ENCODE results near the gene FAM98A. TPM values are rescaled to one million over a fixed set of nuclear protein-coding genes. Genes with fewer than 3 reads are reported as not detected.
A peak's percentile ranks its signal among the peaks of the same experiment; 100 is the strongest.

FAM98A gene
- total RNA-seq, 2 experiments from 2014 or later = 20.1 to 21.6 TPM

DNA sequence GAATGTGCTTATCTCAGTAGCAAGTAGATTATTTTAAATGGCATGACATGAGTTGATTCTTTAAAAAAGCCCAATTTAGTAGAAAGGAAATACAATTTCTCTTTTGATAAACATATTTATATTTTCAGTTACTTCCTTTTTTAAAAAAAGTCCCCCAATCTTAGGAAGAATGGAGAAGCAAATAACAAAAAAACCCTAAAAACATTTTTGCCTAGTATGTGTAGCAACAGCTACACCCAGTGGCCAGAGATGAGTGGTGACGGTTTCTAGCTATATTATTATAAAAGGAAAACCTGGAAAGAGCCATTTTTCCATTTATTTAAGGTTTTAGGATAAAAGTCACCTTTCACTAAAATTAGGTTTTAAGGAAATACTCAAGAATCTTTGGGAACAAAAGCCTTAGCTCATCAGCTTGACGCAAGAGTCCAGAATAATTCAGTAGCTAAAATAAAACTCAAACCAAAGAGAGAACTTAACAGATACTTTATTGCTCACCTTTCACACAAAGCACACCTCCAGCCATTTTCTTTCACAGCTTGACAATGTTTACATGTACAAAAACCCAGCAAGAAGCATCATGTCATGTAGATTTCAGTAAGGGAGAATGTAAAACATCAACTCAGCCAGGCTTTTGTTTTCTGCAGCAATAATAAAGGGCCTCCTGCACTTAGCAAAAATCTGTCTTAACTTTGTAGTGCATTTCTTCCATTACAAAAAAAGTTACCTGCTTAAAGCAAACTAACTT lies 15.7 kb downstream of the FAM98A start:
- intact Hi-C loops (cut with DNase I, micrococcal nuclease) = loop anchor here (1.0 to 10.0 kb wide), 5 partner anchors 106 to 1031 kb away; partner anchors contain the start of gene RASGRP3 (in 1 of the 2)

GRCh38 chr2:33581872-33582271 lies 17.2 kb downstream of the FAM98A start:
- Mint-ChIP-seq H3K27me3 (no peaks in the 10 kb centered on the region), H3K27ac (peak overlapping the region; percentile 71), H3K4me3 (no peak overlapping the region), H3K4me1 (ENCODE audit: low read depth) (peaks cover 11% of the 10 kb centered on the region), H3K36me3 (ENCODE audit: low read depth) (peaks cover 37% of the 10 kb centered on the region), H3K9me3 (no peaks in the 10 kb centered on the region)
- Histone ChIP-seq H3K9me3 (ENCODE audit: control insufficient read depth in 1 of 2, insufficient read depth in 1 of 2, low read length in 2 of 2) (no peaks in the 10 kb centered on the region), H3K4me3 (ENCODE audit: low read length) (no peak overlapping the region), H3K27me3 (ENCODE audit: control insufficient read depth in 1 of 2, insufficient read depth in 2 of 2, low read length in 2 of 2) (no peaks in the 10 kb centered on the region), H3K27ac (ENCODE audit: low read depth in 1 of 2, low read length in 2 of 2) (no peak overlapping the region), H3K36me3 (ENCODE audit: insufficient read depth, low read length) (peaks cover 26% of the 10 kb centered on the region), H3K4me1 (ENCODE audit: insufficient read depth, low read length) (no peaks in the 10 kb centered on the region)
- ChIA-PET CTCF (no interaction called here), POLR2A (interaction anchor here (2.8 kb wide), 1 partner anchor 106 kb away, joined by 17 read pairs; the partner anchor contains the start of gene RASGRP3)
- intact Hi-C loops (cut with DNase I, micrococcal nuclease) = loop anchor here (5.0 to 10.0 kb wide), 3 partner anchors 105 to 1030 kb away; partner anchors contain the start of gene RASGRP3 (in 1 of the 2)
- no peak for DNase-seq
- TF ChIP-seq, protein P1, sequence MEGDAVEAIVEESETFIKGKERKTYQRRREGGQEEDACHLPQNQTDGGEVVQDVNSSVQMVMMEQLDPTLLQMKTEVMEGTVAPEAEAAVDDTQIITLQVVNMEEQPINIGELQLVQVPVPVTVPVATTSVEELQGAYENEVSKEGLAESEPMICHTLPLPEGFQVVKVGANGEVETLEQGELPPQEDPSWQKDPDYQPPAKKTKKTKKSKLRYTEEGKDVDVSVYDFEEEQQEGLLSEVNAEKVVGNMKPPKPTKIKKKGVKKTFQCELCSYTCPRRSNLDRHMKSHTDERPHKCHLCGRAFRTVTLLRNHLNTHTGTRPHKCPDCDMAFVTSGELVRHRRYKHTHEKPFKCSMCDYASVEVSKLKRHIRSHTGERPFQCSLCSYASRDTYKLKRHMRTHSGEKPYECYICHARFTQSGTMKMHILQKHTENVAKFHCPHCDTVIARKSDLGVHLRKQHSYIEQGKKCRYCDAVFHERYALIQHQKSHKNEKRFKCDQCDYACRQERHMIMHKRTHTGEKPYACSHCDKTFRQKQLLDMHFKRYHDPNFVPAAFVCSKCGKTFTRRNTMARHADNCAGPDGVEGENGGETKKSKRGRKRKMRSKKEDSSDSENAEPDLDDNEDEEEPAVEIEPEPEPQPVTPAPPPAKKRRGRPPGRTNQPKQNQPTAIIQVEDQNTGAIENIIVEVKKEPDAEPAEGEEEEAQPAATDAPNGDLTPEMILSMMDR (IDR thresholded peaks at IDR 0.05) = no peak
- ATAC-seq (ENCODE audit: poor library complexity) = no peak

More for the DNA sequence above, 15.7 kb downstream of the FAM98A start:
- Histone ChIP-seq H3K9me3 (ENCODE audit: control insufficient read depth in 1 of 2, insufficient read depth in 1 of 2, low read length in 2 of 2) (no peaks in the 10 kb centered on the region), H3K27ac (ENCODE audit: low read depth in 1 of 2, low read length in 2 of 2) (no peak overlapping the region), H3K36me3 (ENCODE audit: insufficient read depth, low read length) (peaks cover 40% of the 10 kb centered on the region), H3K4me1 (ENCODE audit: insufficient read depth, low read length) (no peaks in the 10 kb centered on the region), H3K27me3 (ENCODE audit: control insufficient read depth in 1 of 2, insufficient read depth in 2 of 2, low read length in 2 of 2) (no peaks in the 10 kb centered on the region), H3K4me3 (ENCODE audit: low read length) (no peak overlapping the region)
- Mint-ChIP-seq H3K4me1 (ENCODE audit: low read depth) (peaks cover 11% of the 10 kb centered on the region), H3K27me3 (no peaks in the 10 kb centered on the region), H3K27ac (no peak overlapping the region), H3K4me3 (no peak overlapping the region), H3K36me3 (ENCODE audit: low read depth) (peaks cover 48% of the 10 kb centered on the region), H3K9me3 (no peaks in the 10 kb centered on the region)
- ChIA-PET POLR2A (interaction anchor here (0.7 to 2.8 kb wide), 4 partner anchors 16 to 112 kb away, joined by 3 to 17 read pairs (median 7); partner anchors contain the start of genes FAM98A and RASGRP3), CTCF (interaction anchor here (0.6 to 2.6 kb wide), 6 partner anchors 10 to 118 kb away, joined by 3 to 11 read pairs (median 5); partner anchors contain the start of genes FAM98A and RASGRP3)
- DNase-seq (peak in 9 of 14 experiments; percentile 1 to 69 (median 18)), ATAC-seq (ENCODE audit: poor library complexity) (peak; percentile 57)
- TF ChIP-seq, protein P1 (IDR thresholded peaks at IDR 0.05) = peak; percentile 94

GRCh38 chr2:33579227-33579626 lies 19.9 kb downstream of the FAM98A start:
- H3K27me3 Mint-ChIP-seq = no peaks in the 10 kb centered on the region
- Histone ChIP-seq H3K36me3 (ENCODE audit: insufficient read depth, low read length) (peaks cover 2% of the 10 kb centered on the region), H3K9me3 (ENCODE audit: control insufficient read depth in 1 of 2, insufficient read depth in 1 of 2, low read length in 2 of 2) (no peaks in the 10 kb centered on the region), H3K27ac (ENCODE audit: low read depth in 1 of 2, low read length in 2 of 2) (no peak overlapping the region), H3K4me1 (ENCODE audit: insufficient read depth, low read length) (no peaks in the 10 kb centered on the region), H3K27me3 (ENCODE audit: control insufficient read depth in 1 of 2, insufficient read depth in 2 of 2, low read length in 2 of 2) (no peaks in the 10 kb centered on the region), H3K4me3 (ENCODE audit: low read length) (no peak overlapping the region)
- intact Hi-C loops (cut with DNase I, micrococcal nuclease) = no loop called here
- no peak for DNase-seq
- TF ChIP-seq, protein P1 (IDR thresholded peaks at IDR 0.05) = no peak
- no peak overlapping the region for H3K4me3 Mint-ChIP-seq
- POLR2A ChIA-PET = interaction anchor here (0.6 kb wide), 1 partner anchor 217 kb away, joined by 4 read pairs; no protein-coding TSS in a partner anchor
- H3K36me3 Mint-ChIP-seq (ENCODE audit: low read depth) = peaks cover 11% of the 10 kb centered on the region
- CTCF ChIA-PET = interaction anchor here (1.2 kb wide), 1 partner anchor 10 kb away, joined by 3 read pairs; no protein-coding TSS in a partner anchor
- no peak for ATAC-seq (ENCODE audit: poor library complexity)
- peak overlapping the region; percentile 37 for H3K27ac Mint-ChIP-seq
- no peaks in the 10 kb centered on the region for H3K9me3 Mint-ChIP-seq
- H3K4me1 Mint-ChIP-seq (ENCODE audit: low read depth) = peaks cover 11% of the 10 kb centered on the region
